Right lobe of liver (tissue), 4 donors: ENCODE data around the gene PRCC.

Source experiments
- POLR2A ChIP-seq: fragments of 450-650 bp; IDR thresholded peaks from one replicate; pipeline ENCODE4 v1.6.1; 2017; ENCODE audit warnings: antibody characterized with exemption, mild to moderate bottlenecking
- TF ChIP-seq, protein P1 (sequence below), 4 donors: fragments of 200-600 bp in 3 of 4; fragments of 450-650 bp in 1 of 4; IDR thresholded peaks; one replicate each; pipeline versions ENCODE4 v1.5.1 to v1.8.0; 2016 to 2022; ENCODE audit warnings: antibody characterized with exemption in 4 of 4, mild to moderate bottlenecking in 2 of 4
- donor health status: DM: no; HTN: no; CAD: no.
- donor health status: DM: no; HTN: no; CAD: no.
- donor health status: DM: no; HTN: yes; CAD: no.

DNA sequence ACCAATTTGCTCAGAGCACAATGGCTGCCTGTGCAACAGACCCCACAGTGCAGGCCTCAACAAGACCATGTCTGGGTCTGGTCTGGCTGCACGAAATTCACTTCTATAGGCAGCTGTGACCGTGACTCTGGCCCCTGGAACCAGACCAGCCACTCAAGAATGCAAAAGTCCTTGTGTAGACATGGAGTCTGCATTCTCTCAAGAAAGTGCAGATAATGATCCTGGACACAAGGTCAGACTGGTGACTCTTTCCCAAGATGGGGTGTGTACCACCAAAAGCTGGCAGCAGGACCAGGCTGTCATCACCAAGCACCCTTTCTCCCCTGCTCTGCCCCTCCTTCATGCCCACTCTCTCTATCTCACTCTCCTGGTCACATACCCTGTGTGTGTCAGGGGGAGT is 46.2 kb upstream of the PRCC start:
- TF ChIP-seq, protein P1, sequence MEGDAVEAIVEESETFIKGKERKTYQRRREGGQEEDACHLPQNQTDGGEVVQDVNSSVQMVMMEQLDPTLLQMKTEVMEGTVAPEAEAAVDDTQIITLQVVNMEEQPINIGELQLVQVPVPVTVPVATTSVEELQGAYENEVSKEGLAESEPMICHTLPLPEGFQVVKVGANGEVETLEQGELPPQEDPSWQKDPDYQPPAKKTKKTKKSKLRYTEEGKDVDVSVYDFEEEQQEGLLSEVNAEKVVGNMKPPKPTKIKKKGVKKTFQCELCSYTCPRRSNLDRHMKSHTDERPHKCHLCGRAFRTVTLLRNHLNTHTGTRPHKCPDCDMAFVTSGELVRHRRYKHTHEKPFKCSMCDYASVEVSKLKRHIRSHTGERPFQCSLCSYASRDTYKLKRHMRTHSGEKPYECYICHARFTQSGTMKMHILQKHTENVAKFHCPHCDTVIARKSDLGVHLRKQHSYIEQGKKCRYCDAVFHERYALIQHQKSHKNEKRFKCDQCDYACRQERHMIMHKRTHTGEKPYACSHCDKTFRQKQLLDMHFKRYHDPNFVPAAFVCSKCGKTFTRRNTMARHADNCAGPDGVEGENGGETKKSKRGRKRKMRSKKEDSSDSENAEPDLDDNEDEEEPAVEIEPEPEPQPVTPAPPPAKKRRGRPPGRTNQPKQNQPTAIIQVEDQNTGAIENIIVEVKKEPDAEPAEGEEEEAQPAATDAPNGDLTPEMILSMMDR (IDR thresholded peaks at IDR 0.05), result no peak
- TF ChIP-seq POLR2A, result no peak
